ENCODE results near the gene CAPN2. TPM values are rescaled to one million over a fixed set of nuclear protein-coding genes. Genes with fewer than 3 reads are reported as not detected.

Gene CAPN2
- total and polyA plus RNA-seq, 2 donors (not counting 1 experiment from before 2014, with no cell fraction given) = 63.9 to 79.6 TPM

DNA sequence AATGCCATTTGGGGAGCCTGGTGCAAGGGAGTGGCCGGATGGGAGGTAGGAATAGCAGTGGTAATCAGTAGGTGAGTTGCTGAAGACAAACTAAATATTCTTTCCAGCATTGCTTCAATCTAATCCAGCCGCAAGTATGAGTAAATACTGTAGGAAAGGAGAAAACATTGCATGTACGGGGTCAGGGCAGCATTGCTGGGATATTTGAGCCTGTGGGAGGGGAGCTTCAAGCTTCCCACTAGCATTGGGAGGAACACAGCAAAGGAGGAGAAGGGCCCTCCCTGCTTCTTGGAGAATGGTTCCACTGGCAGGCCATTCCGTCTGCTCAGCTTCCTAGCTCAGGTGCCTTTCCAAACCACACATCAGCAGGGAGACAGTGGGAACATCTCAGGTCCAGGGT lies 15.2 kb downstream of the CAPN2 start:
- Mint-ChIP-seq H3K4me3 (no peak overlapping the region), H3K27ac (no peak overlapping the region), H3K27me3 (no peaks in the 10 kb centered on the region), H3K4me1 (peaks cover 30% of the 10 kb centered on the region), H3K9me3 (ENCODE audit: insufficient read depth) (no peaks in the 10 kb centered on the region)
- WGBS (ENCODE audit: insufficient coverage) = 100% methylated on average over 2 of the region's 4 CpGs
- Histone ChIP-seq H2AFZ (ENCODE audit: insufficient read depth, low read depth, low read length, poor library complexity, severe bottlenecking) (no peak overlapping the region), H3K4me3 (ENCODE audit: control extremely low read depth in 1 of 5, extremely low read depth in 1 of 5, insufficient read depth in 1 of 5, low read depth in 2 of 5, low read length in 4 of 5) (no peak overlapping the region), H3K27me3 (replicated peaks in 1 of 4; ENCODE audit: control extremely low read depth in 1 of 4, control insufficient read depth in 3 of 4, insufficient read depth in 4 of 4, low read length in 3 of 4) (no peaks in the 10 kb centered on the region), H3K79me2 (ENCODE audit: control insufficient read depth, insufficient read depth, low read length) (no peaks in the 10 kb centered on the region), H3K36me3 (replicated peaks in 1 of 2; ENCODE audit: control extremely low read depth in 1 of 2, control insufficient read depth in 1 of 2, extremely low read depth in 1 of 2, insufficient read depth in 2 of 2, low read length in 1 of 2) (peaks cover 0 to 13% of the 10 kb centered on the region in 2 experiments), H3K27ac (ENCODE audit: low read length in 2 of 2) (no peak overlapping the region), H3K4me1 (ENCODE audit: control insufficient read depth in 2 of 2, insufficient read depth in 2 of 2, low read length in 2 of 2) (peaks cover 8 to 21% of the 10 kb centered on the region in 2 donors), H4K20me1 (ENCODE audit: control insufficient read depth, insufficient read depth, low read length, poor library complexity, severe bottlenecking) (no peaks in the 10 kb centered on the region), H3K4me2 (replicated peaks; ENCODE audit: low read depth, low read length, poor library complexity, severe bottlenecking) (no peak overlapping the region), H3K9me3 (ENCODE audit: control extremely low read depth in 1 of 3, control insufficient read depth in 2 of 3, insufficient read depth in 1 of 3, low read length in 2 of 3) (no peaks in the 10 kb centered on the region), H3K9ac (ENCODE audit: low read length) (no peak overlapping the region)
- ChIA-PET CTCF (interaction anchor here (1.0 to 4.2 kb wide), 6 partner anchors 11 to 32 kb away, joined by 3 to 26 read pairs (median 4); partner anchors contain the start of gene CAPN2), POLR2A (no interaction called here)
- ATAC-seq (ENCODE audit: low read depth) (no peak), DNase-seq (no peak)
- TF ChIP-seq, protein P1, sequence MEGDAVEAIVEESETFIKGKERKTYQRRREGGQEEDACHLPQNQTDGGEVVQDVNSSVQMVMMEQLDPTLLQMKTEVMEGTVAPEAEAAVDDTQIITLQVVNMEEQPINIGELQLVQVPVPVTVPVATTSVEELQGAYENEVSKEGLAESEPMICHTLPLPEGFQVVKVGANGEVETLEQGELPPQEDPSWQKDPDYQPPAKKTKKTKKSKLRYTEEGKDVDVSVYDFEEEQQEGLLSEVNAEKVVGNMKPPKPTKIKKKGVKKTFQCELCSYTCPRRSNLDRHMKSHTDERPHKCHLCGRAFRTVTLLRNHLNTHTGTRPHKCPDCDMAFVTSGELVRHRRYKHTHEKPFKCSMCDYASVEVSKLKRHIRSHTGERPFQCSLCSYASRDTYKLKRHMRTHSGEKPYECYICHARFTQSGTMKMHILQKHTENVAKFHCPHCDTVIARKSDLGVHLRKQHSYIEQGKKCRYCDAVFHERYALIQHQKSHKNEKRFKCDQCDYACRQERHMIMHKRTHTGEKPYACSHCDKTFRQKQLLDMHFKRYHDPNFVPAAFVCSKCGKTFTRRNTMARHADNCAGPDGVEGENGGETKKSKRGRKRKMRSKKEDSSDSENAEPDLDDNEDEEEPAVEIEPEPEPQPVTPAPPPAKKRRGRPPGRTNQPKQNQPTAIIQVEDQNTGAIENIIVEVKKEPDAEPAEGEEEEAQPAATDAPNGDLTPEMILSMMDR (IDR thresholded peaks at IDR 0.05) = no peak
- no peak for TF ChIP-seq EZH2 (IDR thresholded peaks at IDR 0.05; ENCODE audit: borderline replicate concordance, insufficient read depth, low read depth, low read length, poor library complexity, severe bottlenecking)
- intact Hi-C loops (cut with micrococcal nuclease) = no loop called here

DNA sequence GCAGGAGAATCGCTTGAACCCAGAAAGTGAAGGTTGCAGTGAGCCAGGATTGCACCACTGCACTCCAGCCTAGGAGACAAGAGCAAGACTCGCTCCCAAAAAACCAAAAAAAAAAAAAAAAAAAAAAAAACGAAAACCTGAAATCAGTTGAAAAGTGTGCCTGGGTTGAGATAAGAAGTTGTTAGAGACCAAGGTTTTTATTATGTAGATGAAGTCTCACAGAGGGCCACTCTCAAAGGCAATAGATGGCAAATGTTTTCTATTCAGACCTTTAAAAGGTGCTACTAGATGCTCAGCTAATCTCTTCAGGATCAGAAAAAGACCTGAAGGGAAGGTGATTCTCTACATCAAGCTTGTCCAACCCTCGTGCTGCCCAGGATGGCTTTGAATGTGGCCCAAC lies 17.6 kb downstream of the CAPN2 start:
- intact Hi-C loops (cut with micrococcal nuclease) = no loop called here
- WGBS (ENCODE audit: insufficient coverage) = 100% methylated on average over 1 of the region's 4 CpGs
- no peak overlapping the region for H3K4me3 Mint-ChIP-seq

More for the DNA sequence above, 17.6 kb downstream of the CAPN2 start:
- no peak for DNase-seq
- peaks cover 5% of the 10 kb centered on the region for H3K79me2 ChIP-seq (ENCODE audit: control insufficient read depth, insufficient read depth, low read length)
- no peaks in the 10 kb centered on the region for H4K20me1 ChIP-seq (ENCODE audit: control insufficient read depth, insufficient read depth, low read length, poor library complexity, severe bottlenecking)
- no peaks in the 10 kb centered on the region for H3K27me3 ChIP-seq (replicated peaks in 1 of 4; ENCODE audit: control extremely low read depth in 1 of 4, control insufficient read depth in 3 of 4, insufficient read depth in 4 of 4, low read length in 3 of 4)
- H3K36me3 ChIP-seq (replicated peaks in 1 of 2; ENCODE audit: control extremely low read depth in 1 of 2, control insufficient read depth in 1 of 2, extremely low read depth in 1 of 2, insufficient read depth in 2 of 2, low read length in 1 of 2) = peaks cover 0 to 9% of the 10 kb centered on the region in 2 experiments
- ATAC-seq (ENCODE audit: low read depth) = no peak
- H3K4me1 Mint-ChIP-seq = peaks cover 25% of the 10 kb centered on the region
- H3K9ac ChIP-seq (ENCODE audit: low read length) = no peak overlapping the region
- TF ChIP-seq EZH2 (IDR thresholded peaks at IDR 0.05; ENCODE audit: borderline replicate concordance, insufficient read depth, low read depth, low read length, poor library complexity, severe bottlenecking) = no peak
- TF ChIP-seq, protein P1 (IDR thresholded peaks at IDR 0.05) = no peak
- CTCF ChIA-PET = interaction anchor here (1.0 to 4.2 kb wide), 3 partner anchors 13 to 31 kb away, joined by 5 to 26 read pairs (median 6); no protein-coding TSS in a partner anchor
- no peak overlapping the region for H3K4me2 ChIP-seq (replicated peaks; ENCODE audit: low read depth, low read length, poor library complexity, severe bottlenecking)
- POLR2A ChIA-PET = no interaction called here
- no peak overlapping the region for H3K27ac ChIP-seq (ENCODE audit: low read length in 2 of 2)
- no peaks in the 10 kb centered on the region for H3K27me3 Mint-ChIP-seq
- H3K9me3 Mint-ChIP-seq (ENCODE audit: insufficient read depth) = no peaks in the 10 kb centered on the region
- H2AFZ ChIP-seq (ENCODE audit: insufficient read depth, low read depth, low read length, poor library complexity, severe bottlenecking) = no peak overlapping the region
- no peak overlapping the region for H3K27ac Mint-ChIP-seq
- H3K4me3 ChIP-seq (ENCODE audit: control extremely low read depth in 1 of 5, extremely low read depth in 1 of 5, insufficient read depth in 1 of 5, low read depth in 2 of 5, low read length in 4 of 5) = no peak overlapping the region
- H3K9me3 ChIP-seq (ENCODE audit: control extremely low read depth in 1 of 3, control insufficient read depth in 2 of 3, insufficient read depth in 1 of 3, low read length in 2 of 3) = no peaks in the 10 kb centered on the region
- peaks cover 8 to 21% of the 10 kb centered on the region in 2 donors for H3K4me1 ChIP-seq (ENCODE audit: control insufficient read depth in 2 of 2, insufficient read depth in 2 of 2, low read length in 2 of 2)
